PC-9 (cell line): ENCODE results near the gene TK1.

Experiments
- EZH2 ChIP-seq: fragments of 200-600 bp; sonication (generic); IDR thresholded peaks from 2 replicates; pipeline ENCODE4 v1.8.0; 2017; ENCODE audit warnings: antibody characterized with exemption, low read depth
- TF ChIP-seq, protein P1 (sequence below): fragments of 200-600 bp; sonication (generic); conservative IDR thresholded peaks from 2 replicates; pipeline ENCODE4 v1.6.1; 2017; ENCODE audit warnings: mixed run types, antibody characterized with exemption, mild to moderate bottlenecking, moderate library complexity

DNA sequence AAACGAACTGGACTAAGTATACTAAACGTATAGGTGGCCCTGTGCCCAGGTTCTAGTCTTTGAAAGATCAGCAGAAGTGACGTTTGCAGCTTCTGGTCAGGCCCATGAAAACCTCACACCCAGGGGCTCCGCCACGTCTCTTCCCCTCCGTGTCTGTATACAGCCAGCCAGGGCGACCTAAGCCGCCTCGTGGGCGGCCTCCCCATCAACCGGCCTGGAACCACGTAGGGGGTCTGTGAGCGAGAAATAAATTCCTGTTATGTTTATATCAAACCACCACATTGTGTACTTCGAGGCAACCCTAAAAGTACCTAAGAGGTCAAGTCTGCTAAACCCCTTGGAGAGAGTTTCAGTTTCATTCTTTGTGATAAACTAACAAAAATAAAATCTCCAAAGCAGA is 6.8 kb downstream of the TK1 start:
- TF ChIP-seq, protein P1, sequence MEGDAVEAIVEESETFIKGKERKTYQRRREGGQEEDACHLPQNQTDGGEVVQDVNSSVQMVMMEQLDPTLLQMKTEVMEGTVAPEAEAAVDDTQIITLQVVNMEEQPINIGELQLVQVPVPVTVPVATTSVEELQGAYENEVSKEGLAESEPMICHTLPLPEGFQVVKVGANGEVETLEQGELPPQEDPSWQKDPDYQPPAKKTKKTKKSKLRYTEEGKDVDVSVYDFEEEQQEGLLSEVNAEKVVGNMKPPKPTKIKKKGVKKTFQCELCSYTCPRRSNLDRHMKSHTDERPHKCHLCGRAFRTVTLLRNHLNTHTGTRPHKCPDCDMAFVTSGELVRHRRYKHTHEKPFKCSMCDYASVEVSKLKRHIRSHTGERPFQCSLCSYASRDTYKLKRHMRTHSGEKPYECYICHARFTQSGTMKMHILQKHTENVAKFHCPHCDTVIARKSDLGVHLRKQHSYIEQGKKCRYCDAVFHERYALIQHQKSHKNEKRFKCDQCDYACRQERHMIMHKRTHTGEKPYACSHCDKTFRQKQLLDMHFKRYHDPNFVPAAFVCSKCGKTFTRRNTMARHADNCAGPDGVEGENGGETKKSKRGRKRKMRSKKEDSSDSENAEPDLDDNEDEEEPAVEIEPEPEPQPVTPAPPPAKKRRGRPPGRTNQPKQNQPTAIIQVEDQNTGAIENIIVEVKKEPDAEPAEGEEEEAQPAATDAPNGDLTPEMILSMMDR = no peak
- no peak for TF ChIP-seq EZH2
